ENCODE data around the gene SMIM14. TPM values are rescaled to one million over a fixed set of nuclear protein-coding genes. Genes with fewer than 3 reads are reported as not detected.

The SMIM14 gene
- total RNA-seq, 3 donors from 2014 or later (not counting 1 experiment from before 2014, with no cell fraction given), result 12.6 to 21.8 (median 15.2) TPM

GRCh38 chr4:39626913-39627312, 11.8 kb downstream of the SMIM14 start:
- Mint-ChIP-seq H3K27ac (no peak overlapping the region), H3K27me3 (ENCODE audit: low read depth in 2 of 2) (no peaks in the 10 kb centered on the region), H3K4me3 (no peak overlapping the region), H3K36me3 (no peaks in the 10 kb centered on the region), H3K9me3 (no peaks in the 10 kb centered on the region), H3K4me1 (peaks cover 0 to 5% of the 10 kb centered on the region in 2 donors)
- H3K4me3 ChIP-seq (ENCODE audit: low read length), result no peak overlapping the region
- ATAC-seq (no peak), DNase-seq (no peak)
- H3K9me3 ChIP-seq (ENCODE audit: control insufficient read depth, insufficient read depth, low read length), result no peaks in the 10 kb centered on the region
- intact Hi-C loops (cut with micrococcal nuclease), result no loop called here
- TF ChIP-seq CTCF (IDR thresholded peaks at IDR 0.05), result no peak
- peak overlapping the region; percentile 18 for H3K27ac ChIP-seq (ENCODE audit: low read length)
- H3K27me3 ChIP-seq (ENCODE audit: control insufficient read depth, insufficient read depth, low read length), result no peaks in the 10 kb centered on the region
- no peaks in the 10 kb centered on the region for H3K36me3 ChIP-seq (ENCODE audit: control insufficient read depth, insufficient read depth, low read length)
- WGBS (ENCODE audit: insufficient coverage), result 100% methylated on average over 1 of the region's 1 CpG
- no peaks in the 10 kb centered on the region for H3K4me1 ChIP-seq (ENCODE audit: control insufficient read depth, insufficient read depth, low read length)

DNA sequence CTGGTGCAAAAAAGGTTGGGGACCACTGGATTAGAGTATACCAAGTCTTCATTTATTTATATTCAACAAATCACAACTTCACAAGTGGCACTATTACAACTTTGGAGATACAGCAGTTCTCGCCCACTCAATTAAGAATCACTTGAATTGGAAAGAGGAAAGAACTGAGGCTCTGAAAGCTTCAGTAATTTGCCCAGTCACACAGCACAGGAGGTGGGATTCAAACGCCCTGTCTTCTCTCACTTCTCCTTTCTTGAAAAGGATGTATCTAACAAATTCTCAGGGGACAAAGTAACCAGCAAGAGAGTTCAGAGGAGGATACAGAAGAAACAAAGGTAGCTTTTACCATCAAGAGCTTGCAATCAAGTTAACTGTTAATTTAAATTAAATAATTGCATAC, 12.4 kb downstream of the SMIM14 start:
- DNase-seq, result no peak
- intact Hi-C loops (cut with micrococcal nuclease), result no loop called here
- no peaks in the 10 kb centered on the region for H3K9me3 Mint-ChIP-seq
- 74% methylated on average over 2 of the region's 2 CpGs for WGBS (ENCODE audit: insufficient coverage)
- H3K27ac Mint-ChIP-seq, result no peak overlapping the region
- TF ChIP-seq CTCF (IDR thresholded peaks at IDR 0.05), result no peak
- no peaks in the 10 kb centered on the region for H3K9me3 ChIP-seq (ENCODE audit: control insufficient read depth, insufficient read depth, low read length)
- no peaks in the 10 kb centered on the region for H3K27me3 Mint-ChIP-seq (ENCODE audit: low read depth in 2 of 2)
- no peak overlapping the region for H3K27ac ChIP-seq (ENCODE audit: low read length)
- no peak for ATAC-seq
- peaks cover 0 to 5% of the 10 kb centered on the region in 2 donors for H3K4me1 Mint-ChIP-seq
- H3K36me3 ChIP-seq (ENCODE audit: control insufficient read depth, insufficient read depth, low read length), result no peaks in the 10 kb centered on the region
- no peak overlapping the region for H3K4me3 ChIP-seq (ENCODE audit: low read length)
- H3K36me3 Mint-ChIP-seq, result no peaks in the 10 kb centered on the region
- no peaks in the 10 kb centered on the region for H3K4me1 ChIP-seq (ENCODE audit: control insufficient read depth, insufficient read depth, low read length)
- H3K4me3 Mint-ChIP-seq, result no peak overlapping the region
- no peaks in the 10 kb centered on the region for H3K27me3 ChIP-seq (ENCODE audit: control insufficient read depth, insufficient read depth, low read length)

DNA sequence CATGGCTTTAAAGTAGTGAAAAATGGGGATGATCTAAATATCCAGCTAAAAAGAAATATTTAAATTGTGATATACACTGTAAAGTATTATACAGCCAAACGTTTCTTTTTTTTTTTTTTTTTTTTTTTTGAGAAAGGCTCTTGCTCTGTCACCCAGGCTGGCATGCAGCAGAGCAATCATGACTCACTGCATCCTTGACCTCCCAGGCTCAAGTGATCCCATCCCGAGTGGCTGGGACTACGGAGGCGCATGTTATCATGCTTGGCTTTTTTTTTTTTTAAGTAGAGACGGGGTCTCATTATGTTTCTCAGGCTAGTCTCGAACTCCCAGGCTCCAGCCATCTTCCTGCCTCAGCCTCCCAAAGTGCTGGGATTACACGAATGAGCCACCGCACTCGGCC, 17.1 kb downstream of the SMIM14 start:
- no peaks in the 10 kb centered on the region for H3K27me3 Mint-ChIP-seq (ENCODE audit: low read depth in 2 of 2)
- ATAC-seq (no peak), DNase-seq (no peak)
- no peaks in the 10 kb centered on the region for H3K9me3 ChIP-seq (ENCODE audit: control insufficient read depth, insufficient read depth, low read length)
- H3K27ac Mint-ChIP-seq, result no peak overlapping the region
- no peaks in the 10 kb centered on the region for H3K4me1 Mint-ChIP-seq
- H3K36me3 Mint-ChIP-seq, result no peaks in the 10 kb centered on the region
- no peak overlapping the region for H3K4me3 ChIP-seq (ENCODE audit: low read length)
- no peaks in the 10 kb centered on the region for H3K4me1 ChIP-seq (ENCODE audit: control insufficient read depth, insufficient read depth, low read length)
- no peaks in the 10 kb centered on the region for H3K9me3 Mint-ChIP-seq
- intact Hi-C loops (cut with micrococcal nuclease), result no loop called here
- no peaks in the 10 kb centered on the region for H3K36me3 ChIP-seq (ENCODE audit: control insufficient read depth, insufficient read depth, low read length)
- no peak overlapping the region for H3K27ac ChIP-seq (ENCODE audit: low read length)
- no peak overlapping the region for H3K4me3 Mint-ChIP-seq
- no peak for TF ChIP-seq CTCF (IDR thresholded peaks at IDR 0.05)
- no peaks in the 10 kb centered on the region for H3K27me3 ChIP-seq (ENCODE audit: control insufficient read depth, insufficient read depth, low read length)
- 92% methylated on average over 5 of the region's 9 CpGs for WGBS (ENCODE audit: insufficient coverage)

DNA sequence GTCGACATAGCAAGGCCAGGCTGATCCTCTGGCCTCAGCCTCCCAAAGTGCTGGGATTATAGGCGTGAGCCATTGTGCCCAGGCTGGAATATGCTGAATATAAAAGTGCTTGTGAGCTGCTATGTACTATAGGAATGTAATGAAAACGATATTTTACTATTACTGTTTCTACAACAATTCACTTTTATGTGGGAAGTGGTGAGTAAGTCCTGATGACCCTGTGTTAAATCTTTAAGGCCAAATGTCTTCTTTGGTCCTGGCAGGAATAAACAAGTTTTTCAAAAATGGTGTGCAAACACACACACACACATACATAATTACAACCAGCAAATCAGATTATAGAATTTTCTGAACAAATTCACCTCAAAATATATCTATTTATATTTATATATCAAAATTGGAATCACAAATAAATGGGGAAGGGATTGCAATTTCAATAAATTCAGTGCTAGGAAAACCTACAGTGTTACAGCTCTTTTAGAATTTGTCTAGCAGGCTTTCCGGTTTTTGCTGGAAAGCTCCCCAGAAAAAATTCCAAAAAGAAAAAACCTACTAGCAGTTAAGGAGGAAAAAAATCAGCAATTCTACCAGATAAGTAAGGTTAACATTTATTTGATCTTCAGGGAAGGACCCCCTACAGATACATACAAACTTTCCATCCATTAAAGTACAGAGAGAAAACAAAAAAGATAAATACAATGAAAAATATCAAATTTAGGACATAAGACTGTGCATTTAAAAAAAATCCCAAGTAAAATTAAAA, 17.9 kb downstream of the SMIM14 start:
- H3K27ac Mint-ChIP-seq, result no peak overlapping the region
- no peak overlapping the region for H3K4me3 Mint-ChIP-seq
- no peaks in the 10 kb centered on the region for H3K36me3 ChIP-seq (ENCODE audit: control insufficient read depth, insufficient read depth, low read length)
- no peaks in the 10 kb centered on the region for H3K4me1 Mint-ChIP-seq
- H3K9me3 Mint-ChIP-seq, result no peaks in the 10 kb centered on the region
- DNase-seq (no peak), ATAC-seq (no peak)
- TF ChIP-seq CTCF (IDR thresholded peaks at IDR 0.05), result no peak
- H3K4me1 ChIP-seq (ENCODE audit: control insufficient read depth, insufficient read depth, low read length), result no peaks in the 10 kb centered on the region
- H3K9me3 ChIP-seq (ENCODE audit: control insufficient read depth, insufficient read depth, low read length), result no peaks in the 10 kb centered on the region
- no peak overlapping the region for H3K4me3 ChIP-seq (ENCODE audit: low read length)
- WGBS (ENCODE audit: insufficient coverage), result 100% methylated on average over 2 of the region's 4 CpGs
- H3K27me3 Mint-ChIP-seq (ENCODE audit: low read depth in 2 of 2), result no peaks in the 10 kb centered on the region
- H3K27me3 ChIP-seq (ENCODE audit: control insufficient read depth, insufficient read depth, low read length), result no peaks in the 10 kb centered on the region
- H3K36me3 Mint-ChIP-seq, result no peaks in the 10 kb centered on the region
- intact Hi-C loops (cut with micrococcal nuclease), result no loop called here
- no peak overlapping the region for H3K27ac ChIP-seq (ENCODE audit: low read length)

Data from natural killer cell (primary cell).